Neuronal stem cell (in vitro differentiated cells): ENCODE results near the gene ZNF787.

Source experiments
- DNase-seq: peaks from one replicate; pipeline ENCODE4 v3.0.0-alpha.2; 2013; ENCODE audit warnings: low spot score
- H2AFZ ChIP-seq: one replicate; pipeline ENCODE4 v1.6.1; 2013; ENCODE audit warnings: mild to moderate bottlenecking, low read length, inconsistent platforms
- H2AK5ac ChIP-seq: 2 replicates; pipeline ENCODE4 v1.6.1; 2013; ENCODE audit warnings: low read depth, mild to moderate bottlenecking, inconsistent platforms, low read length, moderate library complexity, mixed read lengths
- H2BK120ac ChIP-seq: 2 replicates; pipeline ENCODE4 v1.6.1; 2013; ENCODE audit warnings: low read depth, mild to moderate bottlenecking, inconsistent platforms, low read length, moderate library complexity, mixed read lengths
- H2BK12ac ChIP-seq: one replicate; pipeline ENCODE4 v1.6.1; 2013; ENCODE audit warnings: low read length, inconsistent platforms
- H2BK15ac ChIP-seq: 2 replicates; pipeline ENCODE4 v1.6.1; 2013; ENCODE audit warnings: mild to moderate bottlenecking, low read length, inconsistent platforms, mixed read lengths
- H2BK5ac ChIP-seq: one replicate; pipeline ENCODE4 v1.6.1; 2013; ENCODE audit warnings: inconsistent platforms, mild to moderate bottlenecking, low read length, moderate library complexity
- H3K14ac ChIP-seq: one replicate; pipeline ENCODE4 v1.6.1; 2013; ENCODE audit warnings: low read length, inconsistent platforms
- H3K18ac ChIP-seq: 2 replicates; pipeline ENCODE4 v1.6.1; 2013; ENCODE audit warnings: low read length, inconsistent platforms
- H3K23ac ChIP-seq: 2 replicates; pipeline ENCODE4 v1.6.1; 2013; ENCODE audit warnings: low read depth, mild to moderate bottlenecking, mixed read lengths, low read length, inconsistent platforms; ENCODE audit not compliant: poor library complexity
- H3K27ac ChIP-seq: replicated peaks from 3 replicates; pipeline ENCODE4 v1.5.1; 2013; ENCODE audit warnings: low read length, inconsistent platforms
- H3K27me3 ChIP-seq, 3 experiments: 2 replicates each; pipeline ENCODE4 v1.6.1; 2013; ENCODE audit warnings: low read length in 3 of 3, mild to moderate bottlenecking in 2 of 3, inconsistent platforms in 1 of 3, low read depth in 1 of 3, mixed read lengths in 1 of 3, moderate library complexity in 1 of 3; ENCODE audit not compliant: control insufficient read depth in 3 of 3, insufficient read depth in 3 of 3
- H3K36me3 ChIP-seq, 2 donors: replicated peaks in 1 of 2; 2 replicates each; pipeline ENCODE4 v1.6.1; 2013; ENCODE audit warnings: low read length in 2 of 2; ENCODE audit not compliant: control insufficient read depth in 2 of 2, insufficient read depth in 2 of 2
- H3K4ac ChIP-seq: 2 replicates; pipeline ENCODE4 v1.6.1; 2013; ENCODE audit warnings: inconsistent platforms, mild to moderate bottlenecking, low read length, moderate library complexity
- H3K4me1 ChIP-seq, 2 donors: 1 replicate in 1 of 2; 2 replicates in 1 of 2; pipeline ENCODE4 v1.6.1; 2013; ENCODE audit warnings: low read length in 2 of 2, low read depth in 1 of 2; ENCODE audit not compliant: control insufficient read depth in 2 of 2, insufficient read depth in 1 of 2
- H3K4me2 ChIP-seq: one replicate; pipeline ENCODE4 v1.6.1; 2013; ENCODE audit warnings: mild to moderate bottlenecking, low read length, inconsistent platforms; ENCODE audit not compliant: insufficient read depth, poor library complexity, severe bottlenecking
- H3K4me3 ChIP-seq, 2 donors: 2 replicates each; pipeline ENCODE4 v1.5.1; 2013; ENCODE audit warnings: low read length in 2 of 2, mild to moderate bottlenecking in 2 of 2, inconsistent platforms in 1 of 2, moderate library complexity in 1 of 2
- H3K79me1 ChIP-seq: one replicate; pipeline ENCODE4 v1.6.1; 2013; ENCODE audit warnings: low read depth, mild to moderate bottlenecking, inconsistent platforms, low read length, moderate library complexity
- H3K9ac ChIP-seq: one replicate; pipeline ENCODE4 v1.6.1; 2013; ENCODE audit warnings: mild to moderate bottlenecking, low read depth, low read length, inconsistent platforms; ENCODE audit not compliant: poor library complexity
- H3K9me3 ChIP-seq, 2 donors: replicated peaks in 1 of 2; 2 replicates each; pipeline versions ENCODE3 to v1.6.1; 2013; ENCODE audit warnings: low read length in 2 of 2, mild to moderate bottlenecking in 2 of 2, inconsistent platforms in 1 of 2, low read depth in 1 of 2, mixed read lengths in 1 of 2, moderate library complexity in 1 of 2; ENCODE audit not compliant: control insufficient read depth in 2 of 2, insufficient read depth in 1 of 2
- H4K8ac ChIP-seq: one replicate; pipeline ENCODE4 v1.6.1; 2013; ENCODE audit warnings: low read depth, mild to moderate bottlenecking, inconsistent platforms, low read length, moderate library complexity
- H4K91ac ChIP-seq: one replicate; pipeline ENCODE4 v1.6.1; 2013; ENCODE audit warnings: low read length, low read depth, mild to moderate bottlenecking, inconsistent platforms; ENCODE audit not compliant: poor library complexity
- WGBS, 2 donors: extraction: QIAGEN DNeasy Blood & Tissue Kit; methylation state at CpG; one replicate each; pipeline ENCODE4 v1.1.7; 2013; ENCODE audit warnings: missing lambda C conversion rate in 2 of 2, mixed read lengths in 1 of 2; ENCODE audit not compliant: insufficient read length in 2 of 2, insufficient replicate concordance in 1 of 2; ENCODE audit errors: extremely low coverage in 2 of 2; 5-methylcytosine and 5-hydroxymethylcytosine counted together

ZNF787 gene

GRCh38 chr19:56091066-56091490, 30.0 kb downstream of the ZNF787 start:
- H3K27ac ChIP-seq = no peak overlapping the region
- H2AFZ ChIP-seq = no peak overlapping the region
- H2AK5ac ChIP-seq = no peak overlapping the region
- peaks cover 18% of the 10 kb centered on the region for H3K79me1 ChIP-seq
- H3K36me3 ChIP-seq = peaks cover 19 to 75% of the 10 kb centered on the region in 2 donors
- no peak overlapping the region for H4K91ac ChIP-seq
- no peak overlapping the region for H3K14ac ChIP-seq
- H3K23ac ChIP-seq = no peak overlapping the region
- no peak overlapping the region for H2BK12ac ChIP-seq
- no peak overlapping the region for H3K4ac ChIP-seq
- H3K9me3 ChIP-seq = peaks cover 14 to 27% of the 10 kb centered on the region in 2 donors
- no peak overlapping the region for H2BK5ac ChIP-seq
- no peak overlapping the region for H2BK15ac ChIP-seq
- H3K18ac ChIP-seq = no peak overlapping the region
- H3K4me3 ChIP-seq = no peak overlapping the region
- H3K4me2 ChIP-seq = no peak overlapping the region
- DNase-seq = no peak
- H3K27me3 ChIP-seq = no peaks in the 10 kb centered on the region
- WGBS, 2 donors = no CpG with 5 or more reads among the region's 10 CpGs
- H3K9ac ChIP-seq = no peak overlapping the region
- no peak overlapping the region for H2BK120ac ChIP-seq
- H4K8ac ChIP-seq = no peak overlapping the region
- no peaks in the 10 kb centered on the region for H3K4me1 ChIP-seq

DNA sequence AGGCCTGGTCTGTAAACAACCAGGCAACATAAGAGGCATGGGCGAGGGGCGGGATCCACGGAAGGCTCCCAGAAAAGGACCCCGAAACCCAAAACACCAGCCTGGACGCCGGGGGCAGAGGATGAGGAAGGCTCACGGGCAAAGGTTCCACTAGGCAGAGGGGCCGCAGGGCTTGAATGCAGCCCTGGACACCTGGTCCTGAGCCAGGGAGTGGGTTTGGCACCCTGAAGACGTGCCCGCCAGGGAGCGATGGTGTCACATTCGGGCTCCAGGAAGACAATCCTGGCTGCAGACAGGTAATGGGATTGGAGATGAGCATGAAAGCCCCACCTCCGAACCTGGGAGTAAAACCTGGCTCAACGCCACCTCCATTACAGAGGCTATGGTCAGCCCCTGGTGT, 31.8 kb downstream of the ZNF787 start:
- Histone ChIP-seq H2AFZ (no peak overlapping the region), H3K79me1 (peaks cover 16% of the 10 kb centered on the region), H3K9ac (peak overlapping the region; percentile 21), H2BK5ac (peak overlapping the region; percentile 20), H3K14ac (no peak overlapping the region), H3K36me3 (peaks cover 19 to 67% of the 10 kb centered on the region in 2 donors), H2AK5ac (no peak overlapping the region), H4K91ac (no peak overlapping the region), H3K27me3 (no peaks in the 10 kb centered on the region), H3K23ac (no peak overlapping the region), H3K4me3 (no peak overlapping the region), H3K4me2 (no peak overlapping the region), H2BK15ac (no peak overlapping the region), H2BK12ac (no peak overlapping the region), H3K27ac (no peak overlapping the region), H3K18ac (no peak overlapping the region), H2BK120ac (no peak overlapping the region), H3K9me3 (peaks cover 11 to 15% of the 10 kb centered on the region in 2 donors), H3K4me1 (peaks cover 2 to 7% of the 10 kb centered on the region in 2 donors), H3K4ac (no peak overlapping the region), H4K8ac (no peak overlapping the region)
- no CpG with 5 or more reads among the region's 14 CpGs for WGBS, 2 donors
- no peak for DNase-seq

DNA sequence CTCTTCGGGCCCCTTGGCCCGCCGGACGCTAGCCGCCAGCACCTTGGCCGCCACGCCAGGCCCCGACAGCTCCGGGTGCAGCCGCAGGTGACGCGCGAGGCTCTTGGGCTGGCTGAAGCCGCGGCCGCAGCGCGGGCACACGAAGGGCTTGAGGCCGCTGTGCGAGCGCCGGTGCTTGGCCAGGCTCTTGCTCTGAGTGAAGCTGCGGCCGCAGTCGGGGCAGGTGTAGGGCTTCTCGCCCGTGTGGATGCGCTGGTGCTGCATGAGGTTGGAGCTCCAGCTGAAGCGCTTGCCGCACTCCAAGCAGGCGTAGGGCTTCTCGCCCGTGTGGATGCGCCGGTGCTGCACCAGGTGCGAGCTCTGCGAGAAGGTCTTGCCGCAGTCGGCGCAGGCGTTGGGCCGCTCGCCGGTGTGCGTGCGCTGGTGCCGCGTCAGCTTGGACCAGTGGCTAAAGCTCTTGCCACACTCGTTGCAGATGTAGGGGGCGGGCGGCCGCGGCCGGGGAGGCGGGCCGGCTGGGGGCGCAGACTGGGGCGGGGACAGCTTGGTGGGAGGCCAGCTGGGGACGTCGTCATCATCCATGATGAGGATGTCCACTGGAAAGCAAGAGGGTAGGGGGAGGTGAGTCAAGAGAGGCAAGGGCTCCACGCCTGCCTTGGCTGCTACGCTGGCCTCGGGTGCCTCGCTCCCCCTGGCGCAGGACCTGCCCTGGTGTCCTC, 32.4 kb downstream of the ZNF787 start:
- no peak overlapping the region for H3K4me2 ChIP-seq
- H3K14ac ChIP-seq = no peak overlapping the region
- H3K36me3 ChIP-seq = peaks cover 19 to 62% of the 10 kb centered on the region in 2 donors
- no peak overlapping the region for H2BK120ac ChIP-seq
- no peak overlapping the region for H2AFZ ChIP-seq
- no peak overlapping the region for H3K23ac ChIP-seq
- H4K91ac ChIP-seq = no peak overlapping the region
- H2BK15ac ChIP-seq = no peak overlapping the region
- H3K18ac ChIP-seq = no peak overlapping the region
- no peak overlapping the region for H2BK12ac ChIP-seq
- DNase-seq = no peak
- no peak overlapping the region for H3K27ac ChIP-seq
- peak overlapping the region; percentile 20 for H2BK5ac ChIP-seq
- peaks cover 11 to 13% of the 10 kb centered on the region in 2 donors for H3K9me3 ChIP-seq
- no CpG with 5 or more reads among the region's 66 CpGs for WGBS, 2 donors
- H2AK5ac ChIP-seq = no peak overlapping the region
- no peak overlapping the region for H3K4ac ChIP-seq
- peaks cover 16% of the 10 kb centered on the region for H3K79me1 ChIP-seq
- peaks cover 2 to 7% of the 10 kb centered on the region in 2 donors for H3K4me1 ChIP-seq
- H3K27me3 ChIP-seq = no peaks in the 10 kb centered on the region
- H3K4me3 ChIP-seq = no peak overlapping the region
- H3K9ac ChIP-seq = no peak overlapping the region
- no peak overlapping the region for H4K8ac ChIP-seq

GRCh38 chr19:56087647-56088496, 33.2 kb downstream of the ZNF787 start:
- no peak overlapping the region for H3K9ac ChIP-seq
- no peak for DNase-seq
- H4K8ac ChIP-seq = peak overlapping the region; percentile 56
- H3K4me2 ChIP-seq = no peak overlapping the region
- H3K23ac ChIP-seq = no peak overlapping the region
- no peak overlapping the region for H3K18ac ChIP-seq
- no peak overlapping the region for H2BK5ac ChIP-seq
- H2BK12ac ChIP-seq = no peak overlapping the region
- no peak overlapping the region for H2BK15ac ChIP-seq
- peaks cover 4 to 5% of the 10 kb centered on the region in 2 donors for H3K9me3 ChIP-seq
- no peak overlapping the region for H2AFZ ChIP-seq
- no peak overlapping the region for H2AK5ac ChIP-seq
- H3K36me3 ChIP-seq = peaks cover 12 to 55% of the 10 kb centered on the region in 2 donors
- H3K79me1 ChIP-seq = peaks cover 16% of the 10 kb centered on the region
- H4K91ac ChIP-seq = no peak overlapping the region
- peaks cover 2 to 7% of the 10 kb centered on the region in 2 donors for H3K4me1 ChIP-seq
- H3K4me3 ChIP-seq = no peak overlapping the region
- H3K27ac ChIP-seq = no peak overlapping the region
- no peak overlapping the region for H3K14ac ChIP-seq
- H3K27me3 ChIP-seq = no peaks in the 10 kb centered on the region
- H3K4ac ChIP-seq = no peak overlapping the region
- H2BK120ac ChIP-seq = no peak overlapping the region
- WGBS, 2 donors = no CpG with 5 or more reads among the region's 104 CpGs
